ENCODE results near the gene MARK3.

DNA sequence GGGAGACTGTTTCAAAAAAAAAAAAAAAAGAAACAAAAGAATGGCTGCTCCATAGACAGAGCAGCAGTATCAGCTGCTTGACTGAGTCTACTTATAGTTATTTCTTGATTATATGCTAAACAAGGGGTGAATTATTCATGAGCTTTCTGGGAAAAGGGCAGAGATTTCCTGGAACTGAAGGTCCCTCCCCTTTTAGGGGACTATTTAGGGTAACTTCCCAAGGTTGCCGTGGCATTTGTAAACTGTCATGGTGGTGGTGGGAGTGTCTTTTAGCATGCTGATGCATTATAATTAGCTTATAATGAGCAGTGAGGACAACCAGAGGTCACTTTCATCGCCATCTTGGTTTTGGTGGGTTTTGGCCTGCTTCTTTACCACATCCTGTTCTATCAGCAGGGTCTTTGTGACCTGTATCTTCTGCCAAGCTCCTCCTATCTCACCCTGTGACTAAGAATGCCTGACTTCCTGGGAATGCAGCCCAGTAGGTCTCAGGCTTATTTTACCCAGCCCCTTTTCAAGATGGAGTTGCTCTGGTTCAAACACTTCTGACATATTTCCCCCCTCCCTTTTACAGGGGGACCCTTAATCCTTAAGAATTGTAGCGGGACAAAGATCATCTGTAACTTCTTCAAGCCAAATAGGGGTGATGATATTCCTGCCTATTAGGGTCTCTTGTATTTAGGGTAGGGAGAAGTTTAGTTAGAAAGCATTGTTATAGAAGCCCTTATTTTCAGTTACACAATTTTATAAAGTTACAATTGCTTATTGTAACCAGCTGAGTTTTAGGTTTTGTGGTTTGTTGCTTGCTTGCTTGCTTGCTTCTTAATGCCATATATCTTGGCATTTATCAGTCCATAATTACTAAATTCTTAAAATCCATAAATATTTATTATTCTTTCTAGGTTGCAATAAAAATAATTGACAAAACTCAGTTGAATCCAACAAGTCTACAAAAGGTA is 42.5 kb downstream of the MARK3 start:
- TF ChIP-seq POLR2A (IDR thresholded peaks at IDR 0.05) = no peak
- TF ChIP-seq, protein P1, sequence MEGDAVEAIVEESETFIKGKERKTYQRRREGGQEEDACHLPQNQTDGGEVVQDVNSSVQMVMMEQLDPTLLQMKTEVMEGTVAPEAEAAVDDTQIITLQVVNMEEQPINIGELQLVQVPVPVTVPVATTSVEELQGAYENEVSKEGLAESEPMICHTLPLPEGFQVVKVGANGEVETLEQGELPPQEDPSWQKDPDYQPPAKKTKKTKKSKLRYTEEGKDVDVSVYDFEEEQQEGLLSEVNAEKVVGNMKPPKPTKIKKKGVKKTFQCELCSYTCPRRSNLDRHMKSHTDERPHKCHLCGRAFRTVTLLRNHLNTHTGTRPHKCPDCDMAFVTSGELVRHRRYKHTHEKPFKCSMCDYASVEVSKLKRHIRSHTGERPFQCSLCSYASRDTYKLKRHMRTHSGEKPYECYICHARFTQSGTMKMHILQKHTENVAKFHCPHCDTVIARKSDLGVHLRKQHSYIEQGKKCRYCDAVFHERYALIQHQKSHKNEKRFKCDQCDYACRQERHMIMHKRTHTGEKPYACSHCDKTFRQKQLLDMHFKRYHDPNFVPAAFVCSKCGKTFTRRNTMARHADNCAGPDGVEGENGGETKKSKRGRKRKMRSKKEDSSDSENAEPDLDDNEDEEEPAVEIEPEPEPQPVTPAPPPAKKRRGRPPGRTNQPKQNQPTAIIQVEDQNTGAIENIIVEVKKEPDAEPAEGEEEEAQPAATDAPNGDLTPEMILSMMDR (IDR thresholded peaks at IDR 0.05) = no peak
